ENCODE results near the gene ZNF136.

Gene ZNF136

GRCh38 chr19:12237143-12237839 is 74.4 kb downstream of the ZNF136 start:
- H3K9me3 ChIP-seq (ENCODE audit: insufficient read depth, low read length): no peaks in the 10 kb centered on the region
- H3K27ac ChIP-seq (ENCODE audit: low read depth, low read length): no peak overlapping the region
- no peak overlapping the region for H3K4me2 ChIP-seq (ENCODE audit: low read depth, low read length, poor library complexity, severe bottlenecking)
- 0 out of 2 replicates have a peak, but pooled peaks cover 4% of the 10 kb centered on the region for H3F3A ChIP-seq (ENCODE audit: insufficient read depth)
- no peak for TF ChIP-seq EZH2phosphoT487 (conservative IDR thresholded peaks at IDR 0.05; ENCODE audit: low read length)
- TF ChIP-seq, protein P1, sequence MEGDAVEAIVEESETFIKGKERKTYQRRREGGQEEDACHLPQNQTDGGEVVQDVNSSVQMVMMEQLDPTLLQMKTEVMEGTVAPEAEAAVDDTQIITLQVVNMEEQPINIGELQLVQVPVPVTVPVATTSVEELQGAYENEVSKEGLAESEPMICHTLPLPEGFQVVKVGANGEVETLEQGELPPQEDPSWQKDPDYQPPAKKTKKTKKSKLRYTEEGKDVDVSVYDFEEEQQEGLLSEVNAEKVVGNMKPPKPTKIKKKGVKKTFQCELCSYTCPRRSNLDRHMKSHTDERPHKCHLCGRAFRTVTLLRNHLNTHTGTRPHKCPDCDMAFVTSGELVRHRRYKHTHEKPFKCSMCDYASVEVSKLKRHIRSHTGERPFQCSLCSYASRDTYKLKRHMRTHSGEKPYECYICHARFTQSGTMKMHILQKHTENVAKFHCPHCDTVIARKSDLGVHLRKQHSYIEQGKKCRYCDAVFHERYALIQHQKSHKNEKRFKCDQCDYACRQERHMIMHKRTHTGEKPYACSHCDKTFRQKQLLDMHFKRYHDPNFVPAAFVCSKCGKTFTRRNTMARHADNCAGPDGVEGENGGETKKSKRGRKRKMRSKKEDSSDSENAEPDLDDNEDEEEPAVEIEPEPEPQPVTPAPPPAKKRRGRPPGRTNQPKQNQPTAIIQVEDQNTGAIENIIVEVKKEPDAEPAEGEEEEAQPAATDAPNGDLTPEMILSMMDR (IDR thresholded peaks at IDR 0.05; ENCODE audit: insufficient read depth, low read length, poor library complexity, severe bottlenecking): no peak
- no peaks in the 10 kb centered on the region for H4K20me1 ChIP-seq (ENCODE audit: low read depth, low read length)
- no peaks in the 10 kb centered on the region for H3K27me3 ChIP-seq (ENCODE audit: low read length)
- H2AFZ ChIP-seq (ENCODE audit: low read depth, low read length, severe bottlenecking): no peak overlapping the region
- H3K9me2 ChIP-seq (replicated peaks; ENCODE audit: insufficient read depth, low read length): no peaks in the 10 kb centered on the region
- H3K4me3 ChIP-seq (ENCODE audit: insufficient read depth, low read length, poor library complexity, severe bottlenecking): no peak overlapping the region
- H3K36me3 ChIP-seq (ENCODE audit: low read length): no peaks in the 10 kb centered on the region
- H3K79me2 ChIP-seq (ENCODE audit: insufficient read depth, low read length): no peaks in the 10 kb centered on the region
- no peak overlapping the region for H3K9ac ChIP-seq (ENCODE audit: low read length)
